Lower lobe of right lung (tissue), 2 donors: Measurements from ENCODE around the gene UBTF. TPM values are rescaled to one million over a fixed set of nuclear protein-coding genes. Genes with fewer than 3 reads are reported as not detected.
A peak's percentile ranks its signal among the peaks of the same experiment; 100 is the strongest.

Source experiments
- ATAC-seq, 2 donors: fragments of 200-7000 bp; cut with Tn5 transposase; one replicate each; pipeline ENCODE4 v1.9.1; 2020 to 2022; ENCODE audit warnings: mild to moderate bottlenecking in 2 of 2, moderate library complexity in 2 of 2
- DNase-seq: peaks from one replicate; pipeline ENCODE4 v3.0.0-alpha.2; 2020
- H3K27ac ChIP-seq: fragments of 200-600 bp; one replicate; pipeline ENCODE4 v1.8.0; 2022
- H3K27me3 ChIP-seq: fragments of 200-600 bp; one replicate; pipeline ENCODE4 v1.8.0; 2022; ENCODE audit warnings: low read depth
- H3K36me3 ChIP-seq: fragments of 200-600 bp; one replicate; pipeline ENCODE4 v1.8.0; 2022; ENCODE audit warnings: mild to moderate bottlenecking
- H3K4me1 ChIP-seq: fragments of 200-600 bp; one replicate; pipeline ENCODE4 v1.8.0; 2022
- H3K4me3 ChIP-seq: fragments of 200-600 bp; one replicate; pipeline ENCODE4 v1.8.0; 2022; ENCODE audit warnings: mild to moderate bottlenecking
- H3K9me3 ChIP-seq: fragments of 200-600 bp; one replicate; pipeline ENCODE4 v1.8.0; 2022
- CTCF ChIP-seq: fragments of 200-600 bp; IDR thresholded peaks from one replicate; pipeline ENCODE4 v1.8.0; 2022; ENCODE audit warnings: antibody characterized with exemption, mild to moderate bottlenecking
- intact Hi-C: fragments of 100-400 bp; cut with DNase I; formaldehyde crosslinking; loops from one replicate; pipeline ENCODE4 v1.11.0; 2022
- total RNA-seq: library from RNA; stranded (reverse); fragmentation: NEBNext Ultra II Directional; extraction: Animal tissue kit (Norgen Biotek cat#: 25700); gene quantifications from one replicate; pipeline ENCODE4 v1.2.1, GENCODE V29; 2021
- donor health status: DM: no; HTN: yes; CAD: no; lungs with severe emphysema.

UBTF gene
- total RNA-seq, 1 donor from 2014 or later = 56.7 TPM

DNA sequence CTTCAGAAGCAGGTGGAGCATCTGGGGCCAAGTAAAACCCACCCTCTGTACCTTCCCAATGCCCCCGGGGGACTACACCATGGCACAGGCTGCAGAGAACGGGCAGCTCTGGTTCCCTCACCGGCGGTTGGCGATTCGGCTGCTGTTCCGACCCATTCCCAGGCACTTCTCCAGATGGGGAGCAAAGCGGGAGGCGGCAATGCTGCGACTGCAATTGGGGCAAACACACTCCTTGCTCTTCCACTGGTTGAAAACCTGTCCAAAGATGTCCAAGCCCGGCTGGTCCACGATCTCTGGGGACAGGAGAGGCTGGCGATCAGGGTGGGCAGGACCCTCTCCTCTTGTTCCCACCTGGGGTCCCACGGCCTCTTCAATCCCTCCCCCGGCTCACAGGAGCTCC is 22.4 kb downstream of the UBTF start:
- TF ChIP-seq CTCF = no peak
- intact Hi-C loops = no loop called here

GRCh38 chr17:44193326-44194084 is 26.0 kb downstream of the UBTF start:
- Histone ChIP-seq H3K27ac (peak overlapping the region; percentile 6), H3K9me3 (no peaks in the 10 kb centered on the region), H3K4me1 (peaks cover 23% of the 10 kb centered on the region), H3K27me3 (no peaks in the 10 kb centered on the region), H3K4me3 (no peak overlapping the region), H3K36me3 (peaks cover 79% of the 10 kb centered on the region)
- intact Hi-C loops = no loop called here
- no peak for DNase-seq
- ATAC-seq = no peak
- no peak for TF ChIP-seq CTCF

More for the DNA sequence above, 22.4 kb downstream of the UBTF start:
- Histone ChIP-seq H3K4me3 (no peak overlapping the region), H3K36me3 (peaks cover 52% of the 10 kb centered on the region), H3K27ac (no peak overlapping the region), H3K4me1 (peaks cover 28% of the 10 kb centered on the region), H3K9me3 (no peaks in the 10 kb centered on the region), H3K27me3 (no peaks in the 10 kb centered on the region)
- no peak for ATAC-seq
- DNase-seq = no peak

GRCh38 chr17:44192750-44193149 is 26.7 kb downstream of the UBTF start:
- Histone ChIP-seq H3K4me3 (no peak overlapping the region), H3K36me3 (peaks cover 79% of the 10 kb centered on the region), H3K4me1 (peaks cover 24% of the 10 kb centered on the region), H3K9me3 (no peaks in the 10 kb centered on the region), H3K27me3 (no peaks in the 10 kb centered on the region), H3K27ac (peak overlapping the region; percentile 24)
- ATAC-seq (no peak), DNase-seq (no peak)
- intact Hi-C loops = no loop called here
- no peak for TF ChIP-seq CTCF

GRCh38 chr17:44191941-44192496 is 27.5 kb downstream of the UBTF start:
- ATAC-seq = peak in 1 of 2 donors; percentile 5
- peaks cover 72% of the 10 kb centered on the region for H3K36me3 ChIP-seq
- TF ChIP-seq CTCF = no peak
- H3K27ac ChIP-seq = peak overlapping the region; percentile 24
- H3K9me3 ChIP-seq = no peaks in the 10 kb centered on the region
- no peaks in the 10 kb centered on the region for H3K27me3 ChIP-seq
- peaks cover 20% of the 10 kb centered on the region for H3K4me1 ChIP-seq
- intact Hi-C loops = no loop called here
- H3K4me3 ChIP-seq = no peak overlapping the region
- no peak for DNase-seq

- ATAC-seq = no peak
- no peak for DNase-seq
- H3K4me3 ChIP-seq = no peak overlapping the region
- no peak for TF ChIP-seq CTCF
- intact Hi-C loops = no loop called here
- H3K27ac ChIP-seq = no peak overlapping the region
- H3K9me3 ChIP-seq = no peaks in the 10 kb centered on the region
- H3K4me1 ChIP-seq = peaks cover 20% of the 10 kb centered on the region
- H3K27me3 ChIP-seq = no peaks in the 10 kb centered on the region
- H3K36me3 ChIP-seq = peaks cover 66% of the 10 kb centered on the region
Measured at GRCh38 chr17:44191369-44191768, 28.1 kb downstream of the UBTF start.
